Measurements from ENCODE around the gene ERAL1. TPM values are rescaled to one million over a fixed set of nuclear protein-coding genes. Genes with fewer than 3 reads are reported as not detected.
A peak's percentile ranks its signal among the peaks of the same experiment; 100 is the strongest.

Gene ERAL1
- total and polyA plus RNA-seq, 2 of the 13 experiments (the other 11 are each of a cell fraction or from before 2014, with no cell fraction given), result 46.9 to 72.2 TPM

DNA sequence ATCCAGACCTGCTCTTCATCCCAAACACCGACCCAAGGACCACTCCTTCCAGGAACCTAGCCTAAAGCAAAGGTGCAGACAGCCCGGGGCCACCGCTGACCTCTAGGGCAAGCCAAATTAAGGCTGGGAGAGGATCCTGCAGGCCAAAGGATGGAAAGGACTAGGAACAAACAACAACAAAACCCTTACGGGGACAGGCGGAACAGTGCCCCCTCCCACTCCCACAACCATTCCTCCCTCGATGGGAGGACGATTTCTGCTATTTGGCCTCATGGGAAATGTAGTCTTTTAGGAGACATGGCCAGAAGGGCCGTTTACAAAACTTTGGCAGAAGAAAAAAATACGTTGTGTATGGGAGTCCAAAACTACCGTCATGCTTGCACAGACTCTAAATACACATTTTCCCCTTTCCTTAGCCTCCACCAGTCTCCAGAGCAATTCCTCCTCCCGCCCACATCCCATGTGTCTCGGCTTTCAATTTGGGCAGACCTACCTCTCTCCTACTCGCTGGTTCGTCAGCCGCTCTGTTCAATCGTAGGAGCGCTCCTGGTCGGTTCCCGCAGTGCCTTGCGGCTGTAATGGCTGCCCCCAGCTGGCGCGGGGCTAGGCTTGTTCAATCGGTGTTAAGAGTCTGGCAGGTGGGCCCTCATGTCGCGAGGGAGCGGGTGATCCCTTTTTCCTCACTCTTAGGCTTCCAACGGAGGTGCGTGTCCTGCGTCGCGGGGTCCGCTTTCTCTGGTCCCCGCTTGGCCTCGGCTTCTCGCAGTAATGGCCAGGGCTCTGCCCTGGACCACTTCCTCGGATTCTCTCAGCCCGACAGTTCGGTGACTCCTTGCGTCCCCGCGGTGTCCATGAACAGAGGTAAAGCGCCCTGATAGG lies at the start of gene ERAL1 (continued):
- no peak for TF ChIP-seq MAFK (conservative IDR thresholded peaks at IDR 0.05 in 1 of 2, IDR thresholded peaks at IDR 0.05 in 1 of 2; ENCODE audit: low read length in 2 of 2)
- no peak for TF ChIP-seq ZNF17 (CRISPR knock-in tag; IDR thresholded peaks at IDR 0.05)
- TF ChIP-seq CENPX (CRISPR knock-in tag; IDR thresholded peaks at IDR 0.05), result no peak
- no peak for TF ChIP-seq HHEX (CRISPR knock-in tag; IDR thresholded peaks at IDR 0.05)
- TF ChIP-seq ZFP41 (CRISPR knock-in tag; IDR thresholded peaks at IDR 0.05; ENCODE audit: borderline replicate concordance), result no peak; the same call in 1 of the 2 replicates
- no peak for TF ChIP-seq ZNF432 (CRISPR knock-in tag; IDR thresholded peaks at IDR 0.05; ENCODE audit: borderline replicate concordance)
- TF ChIP-seq, protein P1, sequence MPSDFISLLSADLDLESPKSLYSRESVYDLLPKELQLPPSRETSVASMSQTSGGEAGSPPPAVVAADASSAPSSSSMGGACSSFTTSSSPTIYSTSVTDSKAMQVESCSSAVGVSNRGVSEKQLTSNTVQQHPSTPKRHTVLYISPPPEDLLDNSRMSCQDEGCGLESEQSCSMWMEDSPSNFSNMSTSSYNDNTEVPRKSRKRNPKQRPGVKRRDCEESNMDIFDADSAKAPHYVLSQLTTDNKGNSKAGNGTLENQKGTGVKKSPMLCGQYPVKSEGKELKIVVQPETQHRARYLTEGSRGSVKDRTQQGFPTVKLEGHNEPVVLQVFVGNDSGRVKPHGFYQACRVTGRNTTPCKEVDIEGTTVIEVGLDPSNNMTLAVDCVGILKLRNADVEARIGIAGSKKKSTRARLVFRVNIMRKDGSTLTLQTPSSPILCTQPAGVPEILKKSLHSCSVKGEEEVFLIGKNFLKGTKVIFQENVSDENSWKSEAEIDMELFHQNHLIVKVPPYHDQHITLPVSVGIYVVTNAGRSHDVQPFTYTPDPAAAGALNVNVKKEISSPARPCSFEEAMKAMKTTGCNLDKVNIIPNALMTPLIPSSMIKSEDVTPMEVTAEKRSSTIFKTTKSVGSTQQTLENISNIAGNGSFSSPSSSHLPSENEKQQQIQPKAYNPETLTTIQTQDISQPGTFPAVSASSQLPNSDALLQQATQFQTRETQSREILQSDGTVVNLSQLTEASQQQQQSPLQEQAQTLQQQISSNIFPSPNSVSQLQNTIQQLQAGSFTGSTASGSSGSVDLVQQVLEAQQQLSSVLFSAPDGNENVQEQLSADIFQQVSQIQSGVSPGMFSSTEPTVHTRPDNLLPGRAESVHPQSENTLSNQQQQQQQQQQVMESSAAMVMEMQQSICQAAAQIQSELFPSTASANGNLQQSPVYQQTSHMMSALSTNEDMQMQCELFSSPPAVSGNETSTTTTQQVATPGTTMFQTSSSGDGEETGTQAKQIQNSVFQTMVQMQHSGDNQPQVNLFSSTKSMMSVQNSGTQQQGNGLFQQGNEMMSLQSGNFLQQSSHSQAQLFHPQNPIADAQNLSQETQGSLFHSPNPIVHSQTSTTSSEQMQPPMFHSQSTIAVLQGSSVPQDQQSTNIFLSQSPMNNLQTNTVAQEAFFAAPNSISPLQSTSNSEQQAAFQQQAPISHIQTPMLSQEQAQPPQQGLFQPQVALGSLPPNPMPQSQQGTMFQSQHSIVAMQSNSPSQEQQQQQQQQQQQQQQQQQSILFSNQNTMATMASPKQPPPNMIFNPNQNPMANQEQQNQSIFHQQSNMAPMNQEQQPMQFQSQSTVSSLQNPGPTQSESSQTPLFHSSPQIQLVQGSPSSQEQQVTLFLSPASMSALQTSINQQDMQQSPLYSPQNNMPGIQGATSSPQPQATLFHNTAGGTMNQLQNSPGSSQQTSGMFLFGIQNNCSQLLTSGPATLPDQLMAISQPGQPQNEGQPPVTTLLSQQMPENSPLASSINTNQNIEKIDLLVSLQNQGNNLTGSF (CRISPR knock-in tag; IDR thresholded peaks at IDR 0.05), result peak; percentile 53; the same call in 1 of the 2 replicates
- TF ChIP-seq, protein P2, sequence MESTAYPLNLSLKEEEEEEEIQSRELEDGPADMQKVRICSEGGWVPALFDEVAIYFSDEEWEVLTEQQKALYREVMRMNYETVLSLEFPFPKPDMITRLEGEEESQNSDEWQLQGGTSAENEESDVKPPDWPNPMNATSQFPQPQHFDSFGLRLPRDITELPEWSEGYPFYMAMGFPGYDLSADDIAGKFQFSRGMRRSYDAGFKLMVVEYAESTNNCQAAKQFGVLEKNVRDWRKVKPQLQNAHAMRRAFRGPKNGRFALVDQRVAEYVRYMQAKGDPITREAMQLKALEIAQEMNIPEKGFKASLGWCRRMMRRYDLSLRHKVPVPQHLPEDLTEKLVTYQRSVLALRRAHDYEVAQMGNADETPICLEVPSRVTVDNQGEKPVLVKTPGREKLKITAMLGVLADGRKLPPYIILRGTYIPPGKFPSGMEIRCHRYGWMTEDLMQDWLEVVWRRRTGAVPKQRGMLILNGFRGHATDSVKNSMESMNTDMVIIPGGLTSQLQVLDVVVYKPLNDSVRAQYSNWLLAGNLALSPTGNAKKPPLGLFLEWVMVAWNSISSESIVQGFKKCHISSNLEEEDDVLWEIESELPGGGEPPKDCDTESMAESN (CRISPR knock-in tag; conservative IDR thresholded peaks at IDR 0.05), result peak; percentile 54
- TF ChIP-seq, protein P3, sequence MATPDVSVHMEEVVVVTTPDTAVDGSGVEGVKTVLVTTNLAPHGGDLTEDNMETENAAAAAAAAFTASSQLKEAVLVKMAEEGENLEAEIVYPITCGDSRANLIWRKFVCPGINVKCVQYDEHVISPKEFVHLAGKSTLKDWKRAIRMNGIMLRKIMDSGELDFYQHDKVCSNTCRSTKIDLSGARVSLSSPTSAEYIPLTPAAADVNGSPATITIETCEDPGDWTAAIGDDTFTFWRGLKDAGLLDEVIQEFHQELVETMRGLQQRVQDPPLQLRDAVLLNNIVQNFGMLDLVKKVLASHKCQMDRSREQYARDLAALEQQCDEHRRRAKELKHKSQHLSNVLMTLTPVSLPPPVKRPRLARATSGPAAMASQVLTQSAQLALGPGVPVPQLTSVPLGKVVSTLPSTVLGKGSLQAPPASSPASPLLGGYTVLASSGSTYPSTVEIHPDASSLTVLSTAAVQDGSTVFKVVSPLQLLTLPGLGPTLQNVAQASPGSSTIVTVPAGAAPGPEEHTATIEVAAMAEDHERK (CRISPR knock-in tag; IDR thresholded peaks at IDR 0.05; ENCODE audit: low read depth), result no peak
- TF ChIP-seq CHCHD3 (CRISPR knock-in tag; IDR thresholded peaks at IDR 0.05), result no peak
- no peak for TF ChIP-seq ATF7 (IDR thresholded peaks at IDR 0.05)
- no peak for TF ChIP-seq ATF7 (CRISPR knock-in tag; IDR thresholded peaks at IDR 0.05)
- TF ChIP-seq, protein P4, sequence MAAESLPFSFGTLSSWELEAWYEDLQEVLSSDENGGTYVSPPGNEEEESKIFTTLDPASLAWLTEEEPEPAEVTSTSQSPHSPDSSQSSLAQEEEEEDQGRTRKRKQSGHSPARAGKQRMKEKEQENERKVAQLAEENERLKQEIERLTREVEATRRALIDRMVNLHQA (CRISPR knock-in tag; IDR thresholded peaks at IDR 0.05), result no peak
- TF ChIP-seq SMYD3 (CRISPR knock-in tag; IDR thresholded peaks at IDR 0.05), result no peak
- TF ChIP-seq SRSF9 (IDR thresholded peaks at IDR 0.05; ENCODE audit: borderline replicate concordance, insufficient read depth, low read depth, low read length, poor library complexity, severe bottlenecking), result no peak
- no peak for TF ChIP-seq RELA (CRISPR knock-in tag; IDR thresholded peaks at IDR 0.05)
- TF ChIP-seq RFXANK (CRISPR knock-in tag; IDR thresholded peaks at IDR 0.05), result no peak
- no peak; the same call in 1 of the 2 replicates for TF ChIP-seq MEF2D (CRISPR knock-in tag; IDR thresholded peaks at IDR 0.05)
- TF ChIP-seq SRY (CRISPR knock-in tag; IDR thresholded peaks at IDR 0.05), result peak; percentile 23; the same call in 1 of the 2 replicates
- TF ChIP-seq ZNF841 (CRISPR knock-in tag; IDR thresholded peaks at IDR 0.05; ENCODE audit: borderline replicate concordance), result no peak
- TF ChIP-seq RFXAP (CRISPR knock-in tag; IDR thresholded peaks at IDR 0.05; ENCODE audit: borderline replicate concordance), result no peak
- TF ChIP-seq ZNF263 (CRISPR knock-in tag; IDR thresholded peaks at IDR 0.05), result peak; percentile 38; the same call in 1 of the 2 replicates

Data from HepG2 (cell line).